Suprapubic skin (tissue), 3 donors: ENCODE results near the gene ANO2.
"Not testable (repeated sequence)": the region's sequence is repeated elsewhere in the genome, so short reads cannot be mapped to it uniquely, and the experiment has no call there.

Experiments used
- CTCF ChIP-seq, 2 donors: fragments of 200-600 bp in 1 of 2; fragments of 450-650 bp in 1 of 2; sonication (generic) in 1 of 2; IDR thresholded peaks; one replicate each; pipeline ENCODE4 v1.5.1; 2016 to 2019; ENCODE audit warnings: antibody characterized with exemption in 2 of 2, mild to moderate bottlenecking in 1 of 2, moderate library complexity in 1 of 2
- POLR2AphosphoS5 ChIP-seq, 3 donors: sonication (generic); formaldehyde crosslinking; IDR thresholded peaks; one replicate each; pipeline ENCODE4 v1.6.1; 2017; ENCODE audit warnings: antibody characterized with exemption in 3 of 3

GRCh38 chr12:5825761-5826160 is 119.3 kb downstream of the ANO2 start:
- not testable (repeated sequence) for TF ChIP-seq POLR2AphosphoS5, CTCF (IDR thresholded peaks at IDR 0.05)
